Liver (tissue), 9 donors: ENCODE data around the gene SH2D6. TPM values are rescaled to one million over a fixed set of nuclear protein-coding genes. Genes with fewer than 3 reads are reported as not detected.

Source experiments
- DNase-seq: peaks from one replicate; pipeline ENCODE4 v3.0.0-alpha.2; 2017; ENCODE audit warnings: low spot score
- H3K27ac ChIP-seq, 2 donors: one replicate each; pipeline ENCODE4 v1.7.0; 2013; ENCODE audit warnings: inconsistent platforms in 2 of 2, low read length in 2 of 2, control low read depth in 1 of 2, low read depth in 1 of 2, mild to moderate bottlenecking in 1 of 2
- H3K27me3 ChIP-seq, 4 donors: one replicate each; pipeline versions ENCODE4 v1.6.1 to v1.7.0; 2013; ENCODE audit warnings: low read length in 3 of 4, inconsistent platforms in 1 of 4, mild to moderate bottlenecking in 1 of 4, moderate library complexity in 1 of 4; ENCODE audit not compliant: control insufficient read depth in 4 of 4, insufficient read depth in 4 of 4
- H3K36me3 ChIP-seq, 4 donors: one replicate each; pipeline versions ENCODE4 v1.6.1 to v1.7.0; 2013; ENCODE audit warnings: low read length in 3 of 4, mild to moderate bottlenecking in 3 of 4, low read depth in 1 of 4, moderate library complexity in 1 of 4; ENCODE audit not compliant: control insufficient read depth in 4 of 4, insufficient read depth in 3 of 4
- H3K4me1 ChIP-seq, 4 donors: one replicate each; pipeline versions ENCODE4 v1.6.1 to v1.7.0; 2013; ENCODE audit warnings: low read length in 3 of 4, mild to moderate bottlenecking in 3 of 4, moderate library complexity in 1 of 4; ENCODE audit not compliant: control insufficient read depth in 4 of 4, insufficient read depth in 4 of 4
- H3K4me3 ChIP-seq, 3 donors: one replicate each; pipeline versions ENCODE4 v1.6.1 to v1.7.0; 2013; ENCODE audit warnings: low read length in 3 of 3, control low read depth in 1 of 3, low read depth in 1 of 3, mild to moderate bottlenecking in 1 of 3
- H3K9ac ChIP-seq, 2 donors: one replicate each; pipeline ENCODE4 v1.7.0; 2013; ENCODE audit warnings: low read length in 2 of 2, mild to moderate bottlenecking in 2 of 2, moderate library complexity in 2 of 2, control low read depth in 1 of 2, low read depth in 1 of 2
- H3K9me3 ChIP-seq, 4 donors: one replicate each; pipeline versions ENCODE4 v1.6.1 to v1.7.0; 2013; ENCODE audit warnings: low read length in 3 of 4; ENCODE audit not compliant: control insufficient read depth in 4 of 4
- ATF3 ChIP-seq: IDR thresholded peaks from 2 replicates; pipeline ENCODE4 v1.6.1; 2016; ENCODE audit warnings: antibody characterized with exemption
- EGR1 ChIP-seq, 2 donors: IDR thresholded peaks; 2 replicates each; pipeline ENCODE4 v1.6.1; 2016 to 2018; ENCODE audit warnings: antibody characterized with exemption in 2 of 2, low read depth in 2 of 2
- FOXA1 ChIP-seq: IDR thresholded peaks from 2 replicates; pipeline ENCODE4 v1.6.1; 2016; ENCODE audit warnings: antibody characterized with exemption
- FOXA2 ChIP-seq: IDR thresholded peaks from 2 replicates; pipeline ENCODE4 v1.6.1; 2016; ENCODE audit warnings: antibody characterized with exemption
- GABPA ChIP-seq, 2 donors: IDR thresholded peaks in 1 of 2; conservative IDR thresholded peaks in 1 of 2; 2 replicates each; pipeline ENCODE4 v1.6.1; 2016; ENCODE audit warnings: antibody characterized with exemption in 2 of 2, mild to moderate bottlenecking in 1 of 2, moderate library complexity in 1 of 2
- HNF4A ChIP-seq, 2 donors: conservative IDR thresholded peaks; 2 replicates each; pipeline ENCODE4 v1.6.1; 2016; ENCODE audit warnings: antibody characterized with exemption in 2 of 2, mild to moderate bottlenecking in 2 of 2
- HNF4G ChIP-seq: IDR thresholded peaks from 2 replicates; pipeline ENCODE4 v1.6.1; 2016; ENCODE audit warnings: antibody characterized with exemption
- JUND ChIP-seq, 2 donors: IDR thresholded peaks; 2 replicates each; pipeline ENCODE4 v1.6.1; 2016; ENCODE audit warnings: antibody characterized with exemption in 2 of 2
- MAX ChIP-seq: IDR thresholded peaks from 2 replicates; pipeline ENCODE4 v1.6.1; 2016; ENCODE audit warnings: antibody characterized with exemption
- NR2F2 ChIP-seq: IDR thresholded peaks from 2 replicates; pipeline ENCODE4 v1.6.1; 2016; ENCODE audit warnings: antibody characterized with exemption
- RAD21 ChIP-seq, 2 donors: IDR thresholded peaks; 2 replicates each; pipeline ENCODE4 v1.6.1; 2016; ENCODE audit warnings: antibody characterized with exemption in 2 of 2, mild to moderate bottlenecking in 2 of 2
- REST ChIP-seq: IDR thresholded peaks from 2 replicates; pipeline ENCODE4 v1.6.1; 2016; ENCODE audit warnings: antibody characterized with exemption, mild to moderate bottlenecking
- RXRA ChIP-seq, 2 donors: IDR thresholded peaks; 2 replicates each; pipeline ENCODE4 v1.6.1; 2017 to 2018; ENCODE audit warnings: antibody characterized with exemption in 2 of 2, mild to moderate bottlenecking in 1 of 2
- TAF1 ChIP-seq: conservative IDR thresholded peaks from 2 replicates; pipeline ENCODE4 v1.6.1; 2016; ENCODE audit warnings: antibody characterized with exemption, mild to moderate bottlenecking
- YY1 ChIP-seq: IDR thresholded peaks from 2 replicates; pipeline ENCODE4 v1.6.1; 2016; ENCODE audit warnings: antibody characterized with exemption, mild to moderate bottlenecking
- ZBTB33 ChIP-seq: IDR thresholded peaks from 2 replicates; pipeline ENCODE4 v1.6.1; 2016; ENCODE audit warnings: antibody characterized with exemption
- WGBS: extraction: QIAGEN DNeasy Blood & Tissue Kit; methylation state at CpG from one replicate; pipeline ENCODE4 v1.1.7; 2013; 5-methylcytosine and 5-hydroxymethylcytosine counted together
- polyA plus RNA-seq, 2 donors: library from polyadenylated mRNA; stranded (reverse) in 1 of 2; unstranded in 1 of 2; fragments of 200-250 nt in 1 of 2; fragments of >200 nt in 1 of 2; fragmentation: Nextera tagmentation in 1 of 2; extraction: Ambion mirVana in 1 of 2; gene quantifications; one replicate each; pipeline versions ENCODE4 v1.2.1 to v1.2.3, GENCODE V29; 2013 to 2015
- total RNA-seq, 2 donors: library from RNA; depleted of rRNA; stranded (reverse); fragments of >200 nt; gene quantifications; one replicate each; pipeline ENCODE4 v1.2.3, GENCODE V29; 2014
- donor health status: healthy.
- donor health status: healthy.
- donor health status: healthy.
- donor health status: healthy.
- donor health status: healthy.

SH2D6 gene
- total and polyA plus RNA-seq, 4 donors: 0.28 to 0.92 (median 0.39) TPM; not detected in 1

GRCh38 chr2:85429213-85429923 lies 10.9 kb downstream of the SH2D6 start:
- Histone ChIP-seq H3K9me3 (no peaks in the 10 kb centered on the region), H3K27me3 (no peaks in the 10 kb centered on the region), H3K27ac (no peak overlapping the region), H3K9ac (no peak overlapping the region), H3K4me3 (no peak overlapping the region), H3K36me3 (no peaks in the 10 kb centered on the region), H3K4me1 (peaks cover 15 to 32% (median 29%) of the 10 kb centered on the region in 4 donors)
- WGBS: 86% methylated on average over 12 of the region's 12 CpGs
- DNase-seq: no peak
- TF ChIP-seq FOXA2 (no peak), RAD21 (IDR thresholded peaks at IDR 0.05) (no peak), ZBTB33 (no peak), GABPA (IDR thresholded peaks at IDR 0.05 in 1 of 2, conservative IDR thresholded peaks at IDR 0.05 in 1 of 2) (no peak), EGR1 (IDR thresholded peaks at IDR 0.05; ENCODE audit: low read depth in 2 of 2) (no peak), HNF4A (conservative IDR thresholded peaks at IDR 0.05) (no peak), NR2F2 (no peak), REST (no peak), YY1 (no peak), RXRA (IDR thresholded peaks at IDR 0.05) (no peak), JUND (IDR thresholded peaks at IDR 0.05) (no peak), MAX (no peak), FOXA1 (no peak), HNF4G (no peak), ATF3 (no peak), TAF1 (no peak)

GRCh38 chr2:85429924-85430289 lies 11.4 kb downstream of the SH2D6 start:
- no peaks in the 10 kb centered on the region for H3K36me3 ChIP-seq
- H3K9me3 ChIP-seq: no peaks in the 10 kb centered on the region
- 98% methylated on average over 2 of the region's 2 CpGs for WGBS
- H3K4me1 ChIP-seq: peaks cover 15 to 32% (median 29%) of the 10 kb centered on the region in 4 donors
- no peak for DNase-seq
- no peak overlapping the region for H3K4me3 ChIP-seq
- TF ChIP-seq FOXA1: no peak
- no peak overlapping the region for H3K9ac ChIP-seq
- H3K27ac ChIP-seq: no peak overlapping the region
- no peaks in the 10 kb centered on the region for H3K27me3 ChIP-seq
